NCI-H1930 (cell line): ENCODE data around the gene POLR1E.

ENCODE experiments used
- DNase-seq, 2 experiments: peaks; one replicate each; lab custom pipeline; 2025; lab: John Stamatoyannopoulos, UW

POLR1E gene

DNA sequence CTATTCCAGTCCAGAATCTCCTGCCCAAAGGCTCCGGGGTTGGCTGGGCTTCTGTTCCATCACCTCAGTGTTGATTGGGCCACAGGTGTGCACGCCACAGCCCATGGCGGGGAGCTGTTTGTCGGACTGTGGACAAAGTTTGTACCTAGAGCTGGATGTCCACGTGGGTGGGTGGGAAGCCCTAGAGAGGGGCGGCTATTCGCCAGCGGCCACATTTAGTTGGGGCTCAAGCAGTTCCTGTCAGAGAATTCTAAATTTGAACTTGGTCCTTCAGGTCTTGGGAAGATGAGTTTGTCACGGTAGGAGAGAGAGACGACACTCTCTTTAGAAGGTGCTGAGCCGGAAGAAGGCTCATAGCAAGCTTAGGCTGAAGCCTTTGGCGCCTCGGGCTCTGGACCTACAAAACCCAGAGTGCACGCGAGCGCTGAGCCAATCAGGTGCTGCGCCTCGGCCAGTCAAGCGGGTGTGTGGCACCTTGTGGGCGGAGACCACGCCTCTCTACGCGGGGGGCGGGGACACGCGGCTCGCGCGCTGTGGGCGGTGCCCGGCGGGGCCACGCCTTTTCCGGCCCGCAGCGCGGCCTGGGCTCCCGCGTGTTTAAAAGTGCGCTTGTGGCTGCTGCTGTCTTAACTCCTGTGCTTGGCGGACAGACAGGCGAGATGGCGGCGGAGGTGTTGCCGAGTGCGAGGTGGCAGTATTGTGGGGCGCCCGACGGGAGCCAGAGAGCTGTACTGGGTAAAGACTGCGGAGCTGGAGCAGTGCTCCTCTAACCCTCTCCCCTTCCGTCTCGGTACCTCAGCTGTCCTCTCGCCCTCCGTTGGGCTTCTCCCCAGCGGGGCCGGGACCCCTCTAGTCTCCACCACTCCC, at the start of gene POLR1E:
Gene POLR1E (plus strand): TSS at position 560 of the 867 bp plus-strand sequence. CDS start 100 bp downstream, at position 660.
- peak; percentile 93 to 94 for DNase-seq

DNA sequence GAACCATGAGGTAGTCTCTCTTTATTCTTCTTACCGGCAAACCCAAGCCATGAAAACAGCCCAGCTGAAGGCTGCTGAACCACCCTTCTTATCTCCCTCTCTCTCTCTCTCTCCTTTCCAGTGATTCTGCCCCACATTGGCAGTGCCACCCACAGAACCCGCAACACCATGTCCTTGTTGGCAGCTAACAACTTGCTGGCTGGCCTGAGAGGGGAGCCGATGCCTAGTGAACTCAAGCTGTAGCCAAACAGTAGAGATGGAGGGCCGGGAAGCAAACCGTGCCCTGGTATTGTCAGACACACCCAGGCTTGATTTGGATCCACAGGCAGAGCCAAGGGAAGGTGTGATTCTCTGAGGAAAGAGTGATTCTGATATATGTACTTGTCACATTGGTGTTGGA, 49.2 kb upstream of the POLR1E start:
- no peak for DNase-seq

DNA sequence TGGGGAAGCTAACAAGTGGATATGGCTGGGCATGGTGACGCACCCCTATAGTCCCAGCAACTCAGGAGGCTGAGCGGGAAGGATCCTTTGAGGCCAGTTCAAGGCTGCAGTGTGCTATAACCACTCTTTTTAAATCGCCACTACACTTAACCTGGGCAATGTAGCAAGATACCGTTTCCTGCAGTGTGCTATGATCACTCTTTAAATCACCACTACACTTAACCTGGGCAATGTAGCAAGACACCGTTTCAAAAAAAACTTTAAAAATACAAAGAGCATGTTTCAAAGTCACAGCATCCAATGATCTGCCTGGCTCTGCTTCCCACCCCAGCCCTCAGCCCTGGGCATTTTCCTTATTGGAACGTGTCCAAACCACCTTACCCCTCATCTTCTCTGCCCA, 48.7 kb upstream of the POLR1E start:
- no peak for DNase-seq

DNA sequence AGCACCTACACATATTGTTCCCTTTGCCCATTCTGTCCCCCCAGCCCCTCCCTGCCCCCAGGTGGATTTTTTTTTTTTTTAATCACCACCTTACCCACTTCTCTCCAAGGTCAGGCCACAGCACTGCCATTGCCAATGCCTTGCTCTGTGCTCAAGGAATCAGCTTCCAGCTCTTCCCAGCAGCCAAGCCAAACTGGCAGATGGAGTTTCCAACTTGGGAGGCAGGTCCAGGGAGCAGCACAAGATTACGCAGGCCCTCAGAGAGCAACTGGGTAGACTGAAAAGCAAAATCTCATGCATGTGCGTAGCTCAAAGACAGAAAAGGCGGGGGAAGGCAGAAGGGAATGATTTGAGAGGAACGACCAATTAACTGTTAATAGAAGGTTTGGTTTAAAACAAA, 48.1 kb upstream of the POLR1E start:
- no peak for DNase-seq

GRCh38 chr9:37438359-37438758, 47.4 kb upstream of the POLR1E start:
- DNase-seq: no peak

DNA sequence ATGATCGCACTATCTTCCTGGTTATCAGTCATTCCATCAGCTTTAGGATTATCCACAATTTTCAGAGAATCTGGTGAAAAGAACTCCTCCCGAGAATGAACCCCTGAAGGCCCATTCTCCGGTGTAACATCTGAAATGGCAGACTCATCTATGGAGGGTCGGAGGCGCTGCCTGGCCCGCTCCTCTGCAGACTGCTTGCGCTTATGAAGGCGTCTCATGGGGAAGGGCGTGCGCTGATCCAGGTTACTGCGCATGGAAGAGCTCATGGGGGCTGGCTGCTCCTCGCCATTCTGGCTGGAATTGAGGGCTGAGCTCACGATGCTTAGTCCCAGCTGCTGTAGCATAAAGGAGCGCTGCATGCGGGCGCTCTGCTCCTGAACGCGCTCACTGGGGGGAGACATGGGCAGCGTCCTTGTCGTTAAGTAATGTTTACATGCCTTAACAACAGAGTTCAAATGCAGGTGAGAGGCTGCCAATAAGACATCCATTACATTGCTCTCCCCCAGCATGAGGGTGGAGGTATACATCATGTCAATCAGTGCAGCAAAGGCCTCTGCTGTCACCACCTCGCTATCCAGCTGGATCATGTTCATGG, 43.9 kb upstream of the POLR1E start:
- no peak for DNase-seq

DNA sequence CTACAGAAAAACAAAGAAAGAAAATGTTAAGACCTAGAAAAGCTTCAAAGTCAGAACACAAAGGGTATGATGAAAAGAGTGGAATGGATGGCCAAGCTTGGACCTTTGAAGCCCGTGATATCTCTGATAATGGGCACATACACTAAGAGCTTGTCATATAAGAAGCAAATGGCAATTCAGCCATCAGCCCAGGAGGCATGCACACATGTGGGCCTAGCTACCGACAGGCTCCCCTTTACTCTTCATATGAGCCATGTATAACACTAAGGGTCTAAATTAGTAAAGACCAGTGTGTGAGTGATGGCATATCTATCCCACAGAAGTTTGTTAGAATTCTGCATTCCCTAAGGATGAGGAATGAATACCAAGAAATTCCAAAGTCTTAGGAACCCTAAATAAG, 43.2 kb upstream of the POLR1E start:
- DNase-seq: no peak

- no peak for DNase-seq
Observed at GRCh38 chr9:37443566-37443965, 42.2 kb upstream of the POLR1E start.

DNA sequence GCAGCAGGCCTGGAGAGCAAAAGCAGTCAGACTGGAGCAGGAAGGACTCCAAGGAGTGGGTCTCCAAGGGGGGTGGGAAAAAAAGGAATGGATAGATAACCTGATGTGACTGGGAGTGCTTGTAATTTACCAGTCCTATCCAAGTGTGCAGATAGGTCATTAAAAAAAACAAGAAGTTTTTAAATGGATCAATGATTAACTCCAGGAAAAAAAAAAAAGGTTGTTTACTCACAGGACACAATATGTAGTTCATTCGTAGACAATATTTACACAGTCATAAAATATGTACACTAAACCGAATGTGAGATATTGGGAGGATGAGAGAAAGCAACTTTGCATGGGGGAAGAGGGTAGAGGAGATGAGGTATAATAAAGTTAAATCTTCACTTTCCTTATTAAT, 40.9 kb upstream of the POLR1E start:
- DNase-seq: no peak

GRCh38 chr9:37445832-37446231, 39.9 kb upstream of the POLR1E start:
- no peak for DNase-seq

DNA sequence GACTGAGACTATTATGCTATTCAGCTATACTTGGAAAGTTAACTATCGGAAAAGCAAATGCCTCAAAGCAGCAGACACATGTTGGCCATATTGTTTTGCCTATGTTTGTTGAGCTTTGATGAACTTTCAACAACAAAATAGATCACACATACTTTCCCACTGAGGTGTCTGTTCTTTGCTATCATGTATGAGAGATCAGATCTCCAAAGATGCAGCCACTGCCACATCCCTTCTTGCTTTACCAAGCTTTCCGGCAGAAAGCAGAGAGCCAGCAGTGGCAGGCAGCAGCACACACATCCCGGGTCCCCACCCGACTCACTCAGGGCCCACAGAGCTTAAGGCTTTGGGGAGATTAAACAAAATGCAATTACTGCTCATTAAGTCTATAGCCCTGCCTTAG, 39.3 kb upstream of the POLR1E start:
- DNase-seq: no peak

DNA sequence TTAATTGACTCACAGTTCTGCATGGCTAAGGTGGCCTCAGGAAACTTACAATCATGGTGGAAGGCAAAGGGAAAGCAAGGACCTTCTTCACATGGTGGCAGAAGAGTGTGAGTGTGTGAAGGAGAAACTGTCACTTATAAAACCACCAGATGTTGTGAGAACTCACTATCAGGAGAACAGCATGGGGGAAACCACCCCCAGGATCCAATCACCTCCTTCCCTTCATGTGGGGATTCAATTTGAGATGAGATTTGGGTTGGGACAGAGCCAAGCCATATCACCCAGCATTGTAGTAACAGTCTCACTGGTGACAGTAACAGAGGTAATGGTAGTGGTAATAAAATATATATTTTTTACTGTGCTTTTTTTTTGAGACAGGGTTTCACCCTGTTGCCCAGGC, 38.6 kb upstream of the POLR1E start:
- no peak for DNase-seq

DNA sequence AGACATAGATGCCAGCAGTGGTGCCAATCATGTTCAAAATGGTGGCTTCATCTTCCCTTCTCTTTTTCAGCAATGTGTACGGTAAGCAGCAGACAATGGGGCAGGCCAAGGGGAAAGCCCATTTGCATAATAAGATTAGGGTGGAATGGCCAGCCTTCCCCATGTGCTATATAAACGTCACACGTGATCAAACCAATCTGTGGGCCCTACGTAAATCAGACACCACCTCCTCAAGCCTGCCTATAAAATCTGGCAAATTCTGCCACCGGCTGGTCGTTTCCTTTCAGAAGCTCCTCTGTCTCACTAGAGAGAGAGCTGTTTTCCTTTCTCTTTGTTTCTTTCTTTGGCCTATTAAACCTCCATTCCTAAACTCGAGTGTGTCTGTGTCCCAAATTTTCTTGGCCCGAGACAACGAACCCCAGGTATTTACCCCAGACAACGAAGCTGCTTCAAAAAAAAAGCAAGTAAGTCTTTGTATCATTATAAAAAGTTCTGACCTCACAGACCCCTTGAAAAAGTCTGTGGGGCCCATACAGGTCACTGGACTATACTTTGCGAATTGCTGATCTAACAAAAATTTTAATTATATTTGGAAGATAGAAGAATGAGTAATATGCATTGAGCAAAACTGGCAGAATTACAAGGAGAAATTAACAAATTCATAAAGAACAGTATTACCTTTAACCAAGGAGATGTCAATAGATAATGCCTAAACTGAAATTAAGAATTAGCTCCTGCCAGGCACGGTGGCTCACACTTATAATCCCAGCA, 35.7 kb upstream of the POLR1E start:
- DNase-seq: no peak

DNA sequence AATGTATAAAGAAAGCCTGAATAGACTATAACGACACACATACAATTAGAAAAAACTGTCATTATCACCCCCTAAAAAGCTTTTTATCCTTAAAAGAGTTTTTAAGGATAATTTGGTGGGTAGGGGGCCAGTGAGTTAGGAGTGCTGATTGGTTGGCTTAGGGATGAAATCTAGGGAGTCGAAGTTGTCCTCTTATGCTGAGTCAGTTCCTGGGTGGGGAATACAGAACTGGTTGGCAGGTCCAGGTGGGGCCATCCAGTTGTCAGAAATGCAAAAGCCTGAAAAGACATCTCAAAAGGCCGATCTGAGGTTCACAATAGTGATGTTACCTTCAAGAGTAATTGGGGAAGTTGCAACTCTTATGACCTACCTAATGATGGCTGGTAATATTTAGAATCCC, 34.1 kb upstream of the POLR1E start:
- DNase-seq: no peak

- DNase-seq: no peak
Observed at GRCh38 chr9:37452611-37453010, 33.1 kb upstream of the POLR1E start.

GRCh38 chr9:37453827-37454226, 31.9 kb upstream of the POLR1E start:
- DNase-seq: no peak

DNA sequence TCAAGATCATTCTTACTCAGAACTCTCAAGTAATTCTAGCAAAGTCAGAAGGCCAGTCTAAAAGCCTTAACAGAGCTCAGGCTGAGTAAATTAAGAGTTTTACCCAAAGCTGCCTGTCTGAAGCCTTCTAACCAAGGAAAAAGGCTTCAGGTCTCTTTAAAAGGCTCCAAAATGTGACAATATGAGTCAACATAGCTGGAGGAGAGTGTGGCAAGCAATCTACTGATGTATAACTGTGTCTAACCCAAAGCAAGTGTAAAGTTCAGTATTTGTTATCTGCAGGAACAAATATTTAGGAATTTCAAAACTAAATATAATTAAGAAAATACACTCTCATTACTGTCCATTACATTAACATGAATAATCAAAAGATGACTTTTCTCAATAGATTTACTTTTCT, 31.5 kb upstream of the POLR1E start:
- DNase-seq: no peak

GRCh38 chr9:37455884-37456647, 29.7 kb upstream of the POLR1E start:
- no peak for DNase-seq

GRCh38 chr9:37456817-37457216, 28.9 kb upstream of the POLR1E start:
- DNase-seq: no peak

DNA sequence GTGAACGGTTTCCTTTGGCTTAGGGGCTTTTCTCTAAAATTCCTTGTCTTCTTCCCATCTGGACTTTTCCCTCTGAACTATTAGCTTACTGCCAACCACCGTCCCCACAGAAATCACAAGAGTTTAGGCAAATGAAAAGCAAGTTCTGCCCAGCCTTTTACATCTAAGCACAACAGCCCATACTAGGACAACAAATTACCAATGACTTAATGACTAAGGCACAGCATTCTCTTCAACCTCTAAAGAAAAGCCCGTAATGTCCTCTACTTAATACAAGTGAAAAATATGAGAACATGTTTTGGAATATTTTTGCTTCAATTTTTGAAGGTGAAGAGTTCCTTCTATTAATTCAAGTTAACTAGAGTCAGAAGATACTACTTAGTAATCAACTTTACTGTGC, 21.7 kb upstream of the POLR1E start:
- DNase-seq: no peak

DNA sequence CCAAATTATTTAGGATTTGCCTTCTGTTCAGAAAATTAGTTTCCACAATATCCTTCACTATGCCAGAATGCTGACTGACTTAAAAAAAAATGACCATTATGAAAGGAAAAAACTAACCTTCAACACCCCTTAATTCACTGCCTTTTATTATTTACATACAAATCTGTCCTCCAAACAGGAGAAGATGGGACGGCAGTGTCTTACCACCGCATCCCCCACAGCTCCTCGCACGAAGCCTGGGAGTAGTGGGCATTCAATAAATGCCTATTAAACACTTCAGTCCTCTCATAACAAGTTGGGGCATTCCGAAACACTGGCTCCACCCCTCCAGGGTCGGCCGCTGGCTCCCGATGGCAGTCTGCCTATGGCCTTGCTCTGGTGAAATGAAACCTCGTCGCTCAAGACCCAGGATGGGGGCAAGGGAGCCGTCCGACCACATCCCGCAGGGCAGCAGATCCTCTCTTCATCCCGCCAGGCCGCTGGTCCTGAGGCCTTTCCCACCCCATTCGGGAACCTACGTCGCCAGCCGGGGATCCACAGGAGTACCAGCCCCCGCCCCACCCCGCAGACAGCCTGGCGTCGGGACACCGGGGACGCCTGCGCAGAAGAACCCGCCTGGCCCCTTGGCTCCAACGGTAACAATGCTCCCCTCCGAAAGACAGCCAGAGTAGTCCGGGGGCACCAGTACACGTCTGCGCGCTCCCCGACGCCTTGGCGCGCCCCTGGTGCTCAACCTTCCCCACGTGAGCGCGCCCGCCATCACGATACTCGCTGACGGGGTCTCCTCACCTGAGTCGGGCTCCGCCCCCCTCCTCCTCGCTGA, 21.1 kb upstream of the POLR1E start:
- peak in 1 of 2 experiments; percentile 85 for DNase-seq
